ENCODE results near the gene FBLN2.
"Not testable (repeated sequence)": the region's sequence is repeated elsewhere in the genome, so short reads cannot be mapped to it uniquely, and the experiment has no call there.

FBLN2 gene

DNA sequence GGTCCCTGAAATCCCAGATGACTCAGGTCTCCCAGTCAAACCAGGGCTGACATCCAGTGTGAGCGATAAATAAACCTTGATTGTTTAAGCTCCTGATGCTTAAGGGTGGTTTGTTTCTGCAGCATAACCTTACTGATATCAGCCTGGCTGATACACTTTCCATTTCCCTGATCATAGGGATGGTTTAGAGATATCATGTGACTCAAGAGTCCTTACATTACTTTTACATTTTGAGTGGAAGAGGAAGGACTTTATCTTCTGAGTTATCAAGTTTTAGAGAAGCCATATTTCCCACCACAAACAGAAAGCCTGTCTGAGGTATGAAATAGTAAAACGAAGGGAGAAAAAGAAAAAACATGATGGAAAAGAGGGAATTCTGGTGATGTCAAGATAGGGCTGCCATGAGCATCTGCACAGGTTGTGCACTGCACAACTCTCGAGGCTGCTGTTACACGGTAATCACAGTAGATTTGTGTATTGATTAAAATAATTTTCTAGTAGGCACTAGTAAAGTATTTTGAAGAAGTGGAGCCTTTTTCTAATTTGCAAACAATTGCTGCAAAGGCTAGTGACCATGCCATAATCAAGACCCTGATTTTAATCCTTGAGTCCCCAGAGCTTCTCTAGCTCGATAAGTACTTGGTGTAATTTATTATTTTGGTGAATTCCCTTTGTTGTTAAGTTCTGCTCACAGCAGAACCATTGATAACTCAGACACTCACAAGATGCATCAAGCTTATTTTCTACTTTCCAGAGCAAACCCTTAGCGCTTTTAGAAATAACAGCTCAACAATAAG is 34.1 kb upstream of the FBLN2 start:
- DNase-seq: no peak

GRCh38 chr3:13515786-13516759 is 32.9 kb upstream of the FBLN2 start:
- no peak for DNase-seq

GRCh38 chr3:13516760-13517135 is 32.2 kb upstream of the FBLN2 start:
- DNase-seq: no peak

GRCh38 chr3:13517253-13517977 is 31.5 kb upstream of the FBLN2 start:
- no peak for DNase-seq

DNA sequence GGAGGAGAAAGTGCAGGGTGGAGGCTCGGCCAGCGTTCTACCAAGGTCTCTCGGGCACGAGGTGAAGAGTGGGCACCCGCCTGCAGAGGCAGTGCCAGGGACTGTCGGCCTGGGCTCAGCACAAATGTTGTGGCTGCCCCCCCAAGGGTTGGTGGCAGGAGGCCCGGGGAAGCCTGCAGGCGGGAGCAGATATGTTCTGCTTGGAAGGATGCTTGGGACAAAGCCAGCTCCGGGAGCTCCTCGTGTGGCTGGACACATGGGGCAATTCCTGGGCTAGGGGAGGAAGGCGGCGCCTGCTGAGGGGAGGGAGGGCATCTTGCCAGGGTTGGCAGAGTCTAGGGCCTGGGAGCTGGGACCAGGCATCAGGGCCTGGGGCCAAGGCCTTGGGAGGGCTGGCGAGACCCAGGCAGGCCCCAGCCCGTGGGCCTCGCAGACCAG is 30.4 kb upstream of the FBLN2 start:
- no peak for DNase-seq

DNA sequence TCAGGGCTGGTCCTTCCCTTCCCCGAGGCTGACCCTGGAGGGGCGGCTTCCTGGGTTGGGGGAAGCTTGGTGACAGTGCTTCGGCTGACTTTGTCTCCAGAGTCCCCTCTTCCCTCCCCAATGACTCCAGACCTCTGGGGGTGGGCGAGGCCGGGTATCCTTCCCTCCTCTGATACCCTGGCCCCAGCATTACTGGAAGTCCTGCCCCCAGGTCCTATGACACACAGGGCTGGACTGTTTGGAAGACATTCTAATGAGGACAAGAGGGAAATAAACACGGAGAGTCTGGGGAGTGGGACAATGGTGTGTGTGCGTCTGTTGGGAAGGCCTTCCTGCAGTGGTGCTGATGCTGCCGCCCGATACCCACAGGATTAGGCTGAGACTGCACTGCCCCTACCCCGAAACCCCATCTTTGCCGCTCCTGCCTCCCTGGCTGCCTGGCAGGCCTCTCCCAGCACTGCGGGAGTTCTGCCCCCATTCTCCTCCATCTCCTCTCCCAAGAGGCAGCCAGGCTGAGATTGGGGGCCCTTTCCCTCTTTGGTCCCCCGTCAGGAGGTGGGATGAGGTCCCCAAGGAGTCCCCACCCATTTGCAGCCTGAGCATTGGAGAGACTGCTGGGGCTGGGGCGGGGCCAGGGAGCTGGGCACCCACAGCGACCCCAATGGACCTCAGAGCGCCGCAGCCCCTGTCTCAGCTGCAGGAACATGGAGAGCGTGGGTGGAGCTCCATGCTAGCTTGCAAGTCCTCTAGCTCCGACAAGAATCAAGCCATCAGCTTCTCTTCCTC is 29.7 kb upstream of the FBLN2 start:
- DNase-seq: no peak

GRCh38 chr3:13520326-13520880 is 28.5 kb upstream of the FBLN2 start:
- DNase-seq: no peak

GRCh38 chr3:13521309-13521708 is 27.6 kb upstream of the FBLN2 start:
- no peak for DNase-seq

DNA sequence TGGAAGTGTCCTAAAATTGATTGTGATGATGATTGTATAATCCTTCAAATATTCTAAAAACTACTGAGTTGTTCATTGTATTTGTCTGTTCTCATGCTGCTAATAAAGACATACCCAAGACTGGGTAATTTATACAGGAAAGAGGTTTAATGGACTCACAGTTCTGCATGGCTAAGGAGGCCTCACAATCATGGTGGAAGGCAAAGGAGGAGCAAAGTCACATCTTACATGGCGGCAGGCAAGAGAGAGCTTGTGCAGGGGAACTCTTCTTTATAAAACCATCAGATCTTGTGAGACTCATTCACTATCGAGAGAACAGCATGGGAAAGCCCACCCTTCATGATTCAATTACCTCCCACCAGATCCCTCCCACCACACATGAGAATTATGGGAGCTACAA is 27.2 kb upstream of the FBLN2 start:
- not testable (repeated sequence) for DNase-seq

DNA sequence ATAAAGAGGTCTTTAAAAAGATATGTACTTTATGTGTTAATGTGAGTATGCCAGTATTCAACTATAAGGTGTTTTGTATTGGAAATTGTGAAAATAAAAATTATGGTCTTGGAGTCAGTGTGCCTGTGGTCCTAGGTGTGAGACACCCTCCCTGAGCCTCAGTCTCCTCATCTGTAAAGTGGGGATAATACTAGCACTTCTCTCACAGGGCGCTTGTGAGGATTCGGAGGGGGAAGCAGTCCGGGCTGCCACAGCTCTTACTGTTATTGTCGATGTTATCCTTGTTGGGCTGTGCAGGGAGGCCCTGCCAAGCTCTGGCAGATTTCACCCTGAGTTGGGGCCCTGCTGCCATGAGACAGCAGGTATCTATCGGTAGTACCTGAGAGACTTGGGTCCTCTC is 26.7 kb upstream of the FBLN2 start:
- no peak for DNase-seq

DNA sequence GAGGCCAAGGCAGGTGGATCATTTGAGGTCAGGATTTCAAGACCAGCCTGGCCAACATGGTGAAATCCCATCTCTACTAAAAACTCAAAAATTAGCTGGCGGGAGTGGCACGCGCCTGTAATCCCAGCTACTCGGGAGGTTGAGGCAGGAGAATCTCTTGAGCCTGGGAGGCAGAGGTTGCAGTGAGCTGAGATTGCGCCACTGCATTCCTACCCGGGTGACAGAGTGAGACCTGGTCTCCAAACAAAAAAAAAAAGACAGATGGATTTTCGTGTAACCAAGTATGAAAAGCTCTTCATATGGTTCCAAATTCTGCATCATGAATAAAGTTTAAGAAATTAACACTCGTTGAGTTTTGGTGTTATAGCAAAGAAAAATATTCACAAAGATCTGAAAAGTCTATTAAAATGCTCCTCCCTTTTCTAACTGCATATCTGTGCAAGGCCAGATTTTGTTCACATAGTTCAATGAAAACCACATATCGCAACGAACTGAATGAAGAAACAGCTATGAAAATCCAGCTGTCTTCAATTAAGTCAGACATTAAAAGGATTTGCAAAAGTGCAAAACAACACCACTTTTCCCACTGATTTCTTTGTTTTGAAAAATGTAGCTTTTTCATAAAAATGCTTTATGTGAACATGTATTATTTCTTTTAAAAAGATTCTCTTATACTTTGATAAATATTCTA is 23.8 kb upstream of the FBLN2 start:
- DNase-seq: no peak

- no peak for DNase-seq
Measured at GRCh38 chr3:13525827-13526625, 22.9 kb upstream of the FBLN2 start.

- DNase-seq: no peak
Measured at GRCh38 chr3:13526626-13526949, 22.3 kb upstream of the FBLN2 start.

GRCh38 chr3:13528217-13528867 is 20.6 kb upstream of the FBLN2 start:
- DNase-seq: no peak

DNA sequence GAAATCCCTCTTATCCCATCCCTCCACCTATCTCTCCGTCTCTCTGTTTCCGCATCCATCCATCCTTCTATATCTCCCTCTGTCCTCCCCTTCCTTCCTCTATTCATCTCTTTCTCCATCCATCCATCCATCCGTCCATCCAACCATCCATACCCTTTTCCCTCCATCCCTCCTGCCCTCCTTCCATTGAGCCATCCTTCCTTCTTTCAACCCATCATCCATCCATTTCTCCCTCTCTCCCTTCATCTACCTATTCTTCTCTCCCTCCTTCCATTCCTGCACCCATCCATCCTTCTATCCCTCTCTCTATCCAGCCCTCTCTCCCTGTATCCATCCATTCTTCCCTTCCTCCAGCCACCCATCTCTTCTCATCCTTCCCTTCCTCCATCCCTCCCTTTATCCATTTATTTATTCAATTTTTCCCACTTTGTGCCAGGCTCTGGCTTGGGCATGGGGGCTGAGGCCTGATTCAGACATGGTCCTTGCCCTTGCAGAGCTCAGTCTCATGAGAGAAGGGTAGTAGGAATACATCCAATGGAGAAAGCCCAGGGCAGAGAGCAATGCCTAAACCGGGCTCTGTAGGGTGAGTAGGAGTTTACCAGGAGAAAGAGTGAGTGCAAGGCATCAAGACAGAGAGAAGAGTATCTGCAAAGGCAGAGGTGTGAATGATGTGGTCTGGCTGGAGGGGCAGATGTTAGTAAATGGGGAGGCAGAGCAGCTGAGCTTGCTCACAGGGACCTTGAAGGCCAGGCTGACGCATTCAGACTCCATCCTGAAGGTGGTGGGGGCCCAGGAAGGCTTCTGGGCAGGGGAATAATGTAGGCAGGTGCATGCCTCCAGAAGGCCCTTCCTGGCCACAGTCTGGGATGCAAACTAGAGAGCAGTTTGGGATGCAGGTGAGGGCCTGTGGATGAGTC is 19.5 kb upstream of the FBLN2 start:
- no peak for DNase-seq

DNA sequence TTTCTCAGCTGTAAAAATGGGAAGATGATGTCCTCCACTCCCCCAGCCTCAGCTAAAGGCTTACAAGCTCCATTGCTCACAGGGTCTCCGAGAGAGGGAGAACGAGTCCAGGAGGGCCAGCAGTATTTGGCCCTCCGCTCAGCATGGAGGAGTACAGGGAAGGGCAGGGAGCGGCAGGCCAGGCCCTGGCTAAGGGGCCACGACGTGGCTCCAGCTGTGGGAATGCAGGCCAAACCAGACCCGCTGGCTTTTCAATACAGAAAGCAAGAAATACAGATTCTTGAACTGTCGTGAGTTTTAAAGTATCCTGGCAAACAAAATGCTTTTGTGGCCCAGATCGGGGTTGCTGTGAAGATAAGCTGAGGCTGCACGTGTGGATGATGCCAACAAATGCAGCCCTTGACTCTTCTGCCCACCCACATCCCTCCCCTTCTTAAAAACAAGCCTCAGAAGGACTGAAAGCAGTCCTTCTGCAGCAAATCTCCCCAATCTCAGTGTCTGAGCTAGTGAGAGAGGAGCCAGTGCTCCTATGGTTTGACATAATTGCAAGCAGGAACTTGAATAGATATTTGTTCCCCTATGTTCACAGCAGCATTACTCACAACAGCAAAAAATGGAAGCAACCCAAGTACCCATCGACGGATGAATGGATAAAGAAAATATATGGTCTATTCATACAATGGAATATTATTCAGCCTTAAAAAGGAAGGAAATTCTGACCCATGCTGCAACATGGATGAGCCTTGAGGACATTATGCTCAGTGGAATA is 18.5 kb upstream of the FBLN2 start:
- DNase-seq: no peak

DNA sequence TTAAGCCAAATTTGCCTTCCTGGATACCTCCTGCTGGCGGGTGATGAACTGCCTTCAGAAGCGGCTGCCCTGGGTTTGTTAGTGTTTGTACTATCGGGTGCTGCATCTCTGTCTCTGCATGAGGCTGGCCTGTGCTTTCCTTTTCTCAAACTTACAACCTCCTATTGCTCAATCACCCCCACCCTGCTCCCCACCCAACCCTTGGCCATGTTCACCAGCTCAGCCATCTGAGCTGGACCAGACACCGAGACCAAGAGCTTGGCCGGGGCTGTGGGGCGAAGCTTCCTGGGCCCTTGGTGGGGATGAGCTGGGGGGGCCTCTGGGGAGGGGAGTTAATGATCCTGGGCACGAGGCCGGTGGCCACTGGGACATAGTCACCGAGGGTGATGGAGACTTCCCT is 16.8 kb upstream of the FBLN2 start:
- no peak for DNase-seq

GRCh38 chr3:13532631-13533030 is 16.3 kb upstream of the FBLN2 start:
- no peak for DNase-seq

Data from MV-4-11 (cell line).